Adrenal gland (tissue), 12 donors: ENCODE data around the gene PRDM4. TPM values are rescaled to one million over a fixed set of nuclear protein-coding genes. Genes with fewer than 3 reads are reported as not detected.
"Not testable (repeated sequence)": the region's sequence is repeated elsewhere in the genome, so short reads cannot be mapped to it uniquely, and the experiment has no call there.

ENCODE experiments used
- DNase-seq, 7 donors: peaks; one replicate each; pipeline ENCODE4 v3.0.0-alpha.2; 2019 to 2020
- H3K27ac ChIP-seq, 5 donors: fragments of 200-600 bp; sonication (generic) in 4 of 5; 1 replicate in 3 of 5; 2 replicates in 2 of 5; pipeline versions ENCODE4 v1.5.1 to v1.8.0; 2016 to 2020; ENCODE audit warnings: mild to moderate bottlenecking in 1 of 5
- H3K27me3 ChIP-seq: fragments of 200-600 bp; 2 replicates; pipeline ENCODE4 v1.8.0; 2021
- H3K36me3 ChIP-seq, 2 donors: fragments of 200-600 bp; replicated peaks in 1 of 2; 1 replicate in 1 of 2; 2 replicates in 1 of 2; pipeline versions ENCODE4 v1.5.1 to v1.8.0; 2018 to 2022
- H3K4me1 ChIP-seq, 2 donors: fragments of 200-600 bp; replicated peaks in 1 of 2; 1 replicate in 1 of 2; 2 replicates in 1 of 2; pipeline versions ENCODE4 v1.5.1 to v1.8.0; 2018 to 2021
- H3K4me3 ChIP-seq, 4 donors: fragments of 200-600 bp; sonication (generic) in 3 of 4; one replicate each; pipeline ENCODE4 v1.5.1; 2016 to 2018
- H3K9me3 ChIP-seq, 3 donors: fragments of 200-600 bp; sonication (generic) in 1 of 3; replicated peaks in 1 of 3; 1 replicate in 2 of 3; 2 replicates in 1 of 3; pipeline versions ENCODE4 v1.5.1 to v1.8.0; 2016 to 2021
- POLR2A ChIP-seq, 2 donors: fragments of 450-650 bp; IDR thresholded peaks; one replicate each; pipeline ENCODE4 v1.6.1; 2017; ENCODE audit warnings: antibody characterized with exemption in 2 of 2, mild to moderate bottlenecking in 2 of 2, moderate library complexity in 1 of 2
- WGBS, 4 donors: extraction: QIAGEN DNeasy Blood & Tissue Kit in 2 of 4; methylation state at CpG; one replicate each; pipeline versions ENCODE4 v1.1.5 to v1.1.7; 2013 to 2017; 5-methylcytosine and 5-hydroxymethylcytosine counted together
- intact Hi-C, 2 donors: fragments of 100-400 bp; cut with DNase I; formaldehyde crosslinking; loops; one replicate each; pipeline versions ENCODE4 v1.14.1 to v1.15.0; 2022 to 2023
- polyA plus RNA-seq, 3 donors: library from polyadenylated mRNA; stranded (reverse); fragments of 200-250 nt in 2 of 3; fragments of 350-450 nt in 1 of 3; fragmentation: Illumina TruSeq in 1 of 3; extraction: RNeasy Lipid Tissue Mini Kit (QIAGEN cat#74804) in 1 of 3; gene quantifications; one replicate each; pipeline ENCODE4 v1.2.3, GENCODE V29; 2013 to 2014
- total RNA-seq, 9 donors: library from RNA; depleted of rRNA in 4 of 9; stranded (reverse); fragments of >200 nt in 4 of 9; fragments of 120-200 nt in 1 of 9; fragmentation: NEBNext Ultra II Directional in 1 of 9; extraction: Animal tissue kit (Norgen Biotek cat#: 25700) in 1 of 9; gene quantifications; one replicate each; pipeline versions ENCODE4 v1.1.0 to v1.2.4, GENCODE V29; 2013 to 2023
- TF ChIP-seq, protein P1 (sequence below), 6 experiments: fragments of 450-650 bp in 4 of 6; fragments of 200-600 bp in 2 of 6; sonication (generic) in 1 of 6; IDR thresholded peaks; 1 replicate in 5 of 6; 2 replicates in 1 of 6; pipeline versions ENCODE4 v1.5.1 to v1.8.0; 2016 to 2021; ENCODE audit warnings: antibody characterized with exemption in 6 of 6, mild to moderate bottlenecking in 2 of 6, moderate library complexity in 1 of 6
- donor health status: healthy with polysubstance abuse.
- donor health status: Bipolar disorder and iron deficiency.
- donor health status: DM: yes; HTN: yes; CAD: no.
- donor health status: DM: no; HTN: no; CAD: no.
- donor health status: DM: no; HTN: no; CAD: no.
- donor health status: DM: yes; HTN: yes; CAD: no.

PRDM4 gene
- total and polyA plus RNA-seq, 12 donors: 10.0 to 31.5 (median 22.2) TPM

DNA sequence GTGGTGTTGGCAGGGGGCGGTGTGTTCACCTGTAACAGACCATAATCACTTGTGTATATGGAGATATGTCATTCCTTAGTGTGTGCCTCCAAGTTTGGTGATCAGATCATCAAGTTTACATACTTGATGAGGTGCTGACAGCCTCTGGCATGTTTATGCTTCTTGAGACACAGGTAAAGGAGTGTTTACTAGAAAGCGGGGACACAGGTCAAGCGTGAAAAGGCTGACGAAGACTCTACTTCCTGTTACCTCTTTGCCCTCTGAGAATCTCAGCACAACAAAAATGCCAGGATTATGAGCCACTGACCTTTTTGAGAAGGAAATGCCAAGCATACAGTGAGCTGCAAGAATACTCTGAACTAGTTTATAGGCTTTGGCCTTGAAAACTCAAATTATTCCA is 29.6 kb downstream of the PRDM4 start:
- H3K27me3 ChIP-seq: no peaks in the 10 kb centered on the region
- intact Hi-C loops: no loop called here
- 77 to 84% (median 83%) methylated on average over 4 of the region's 4 CpGs for WGBS, 4 donors
- H3K4me3 ChIP-seq: no peak overlapping the region
- no peaks in the 10 kb centered on the region for H3K9me3 ChIP-seq
- no peak for TF ChIP-seq POLR2A (IDR thresholded peaks at IDR 0.05)
- TF ChIP-seq, protein P1, sequence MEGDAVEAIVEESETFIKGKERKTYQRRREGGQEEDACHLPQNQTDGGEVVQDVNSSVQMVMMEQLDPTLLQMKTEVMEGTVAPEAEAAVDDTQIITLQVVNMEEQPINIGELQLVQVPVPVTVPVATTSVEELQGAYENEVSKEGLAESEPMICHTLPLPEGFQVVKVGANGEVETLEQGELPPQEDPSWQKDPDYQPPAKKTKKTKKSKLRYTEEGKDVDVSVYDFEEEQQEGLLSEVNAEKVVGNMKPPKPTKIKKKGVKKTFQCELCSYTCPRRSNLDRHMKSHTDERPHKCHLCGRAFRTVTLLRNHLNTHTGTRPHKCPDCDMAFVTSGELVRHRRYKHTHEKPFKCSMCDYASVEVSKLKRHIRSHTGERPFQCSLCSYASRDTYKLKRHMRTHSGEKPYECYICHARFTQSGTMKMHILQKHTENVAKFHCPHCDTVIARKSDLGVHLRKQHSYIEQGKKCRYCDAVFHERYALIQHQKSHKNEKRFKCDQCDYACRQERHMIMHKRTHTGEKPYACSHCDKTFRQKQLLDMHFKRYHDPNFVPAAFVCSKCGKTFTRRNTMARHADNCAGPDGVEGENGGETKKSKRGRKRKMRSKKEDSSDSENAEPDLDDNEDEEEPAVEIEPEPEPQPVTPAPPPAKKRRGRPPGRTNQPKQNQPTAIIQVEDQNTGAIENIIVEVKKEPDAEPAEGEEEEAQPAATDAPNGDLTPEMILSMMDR (IDR thresholded peaks at IDR 0.05): no peak
- no peak overlapping the region for H3K27ac ChIP-seq
- DNase-seq: no peak
- H3K36me3 ChIP-seq: peaks cover 0 to 27% of the 10 kb centered on the region in 2 donors
- no peaks in the 10 kb centered on the region for H3K4me1 ChIP-seq

DNA sequence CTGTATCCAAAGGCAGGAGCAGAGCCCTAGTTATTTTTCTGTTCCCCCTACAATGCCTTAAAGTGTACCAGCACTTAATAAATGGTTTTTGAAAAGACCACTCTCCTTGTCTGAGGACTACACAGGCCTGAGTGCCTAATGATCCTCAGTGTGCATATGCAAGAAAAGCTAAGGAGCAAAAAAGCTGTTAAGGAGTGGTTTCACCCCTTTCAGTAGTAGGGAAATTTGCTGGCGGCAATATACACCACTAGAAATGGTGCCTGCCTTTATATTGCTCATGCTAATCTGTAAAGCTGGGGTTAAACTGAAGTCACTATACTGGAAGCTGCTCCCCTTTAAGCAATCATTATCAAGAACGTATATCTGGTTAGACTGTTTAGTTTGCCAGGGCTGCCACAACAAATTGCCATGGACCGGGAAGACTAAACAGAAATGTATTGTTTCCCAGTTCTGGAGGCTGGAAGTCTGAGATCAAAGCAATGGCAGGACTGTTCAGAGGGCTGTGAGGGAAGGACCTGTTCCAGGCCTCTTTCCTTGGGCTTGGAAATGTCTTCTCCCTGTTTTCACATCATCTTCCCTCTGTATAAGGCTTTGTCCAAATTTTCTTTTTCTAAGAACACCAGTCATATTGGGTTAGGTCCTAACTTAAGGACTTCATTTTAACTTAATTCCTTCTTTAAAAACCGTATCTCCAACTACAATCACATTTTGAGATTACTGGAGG is 30.2 kb downstream of the PRDM4 start:
- no peak for DNase-seq
- no peak overlapping the region for H3K27ac ChIP-seq
- no peak overlapping the region for H3K4me3 ChIP-seq
- TF ChIP-seq, protein P1 (IDR thresholded peaks at IDR 0.05): no peak
- TF ChIP-seq POLR2A (IDR thresholded peaks at IDR 0.05): no peak
- H3K27me3 ChIP-seq: no peaks in the 10 kb centered on the region
- intact Hi-C loops: no loop called here
- H3K4me1 ChIP-seq: no peaks in the 10 kb centered on the region
- H3K36me3 ChIP-seq: peaks cover 0 to 23% of the 10 kb centered on the region in 2 donors
- H3K9me3 ChIP-seq: no peaks in the 10 kb centered on the region
- 72 to 89% (median 81%) methylated on average over 4 of the region's 4 CpGs for WGBS, 4 donors

DNA sequence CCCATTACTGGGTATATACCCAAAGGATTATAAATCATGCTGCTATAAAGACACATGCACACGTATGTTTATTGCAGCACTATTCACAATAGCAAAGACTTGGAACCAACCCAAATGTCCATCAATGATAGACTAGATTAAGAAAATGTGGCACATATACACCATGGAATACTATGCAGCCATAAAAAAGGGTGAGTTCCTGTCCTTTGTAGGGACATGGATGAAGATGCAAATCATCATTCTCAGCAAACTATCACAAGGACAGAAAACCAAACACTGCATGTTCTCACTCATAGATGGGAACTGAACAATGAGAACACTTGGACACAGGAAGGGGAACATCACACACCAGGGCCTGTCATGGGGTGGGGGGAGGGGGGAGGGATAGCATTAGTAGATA is 33.2 kb downstream of the PRDM4 start:
- H3K4me1 ChIP-seq, H3K27me3 ChIP-seq, H3K4me3 ChIP-seq, H3K9me3 ChIP-seq, DNase-seq, intact Hi-C loops, H3K27ac ChIP-seq, H3K36me3 ChIP-seq: not testable (repeated sequence)
- no CpG with 5 or more reads among the region's 1 CpG for WGBS, 4 donors

DNA sequence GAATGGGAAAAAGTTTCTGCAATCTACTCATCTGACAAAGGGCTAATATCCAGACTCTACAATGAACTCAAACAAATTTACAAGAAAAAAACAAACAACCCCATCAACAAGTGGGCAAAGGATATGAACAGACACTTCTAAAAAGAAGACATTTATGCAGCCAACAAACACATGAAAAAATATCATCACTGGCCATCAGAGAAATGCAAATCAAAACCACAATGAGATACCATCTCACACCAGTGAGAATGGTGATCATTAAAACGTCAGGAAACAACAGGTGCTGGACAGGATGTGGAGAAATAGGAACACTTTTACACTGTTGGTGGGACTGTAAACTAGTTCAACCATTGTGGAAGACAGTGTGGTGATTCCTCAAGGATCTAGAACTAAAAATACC is 33.6 kb downstream of the PRDM4 start:
- H3K27me3 ChIP-seq, H3K4me1 ChIP-seq, DNase-seq, H3K9me3 ChIP-seq, H3K27ac ChIP-seq, H3K36me3 ChIP-seq, H3K4me3 ChIP-seq, intact Hi-C loops: not testable (repeated sequence)
- WGBS, 4 donors: 66 to 81% (median 74%) methylated on average over 1 of the region's 1 CpG

DNA sequence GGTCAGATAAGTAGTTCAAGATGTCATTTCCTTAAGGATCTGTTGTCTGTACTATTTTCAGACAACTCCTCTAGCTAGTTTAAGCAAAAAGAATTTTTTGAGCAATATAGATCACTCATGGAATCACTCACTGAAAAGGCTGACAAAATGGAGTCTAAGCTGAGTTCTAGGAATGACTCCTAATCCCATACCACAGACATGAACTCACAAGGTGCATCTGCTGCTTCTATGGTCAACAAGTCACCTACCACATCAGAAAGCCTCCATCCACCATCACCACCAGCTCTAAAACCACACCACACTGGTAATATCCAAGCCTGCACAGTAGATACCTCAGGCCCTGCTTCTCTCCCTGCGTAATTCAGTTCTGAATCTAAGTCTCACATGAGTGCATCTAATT is 42.3 kb downstream of the PRDM4 start:
- no peaks in the 10 kb centered on the region for H3K9me3 ChIP-seq
- H3K4me1 ChIP-seq: no peaks in the 10 kb centered on the region
- no peak for DNase-seq
- H3K27me3 ChIP-seq: no peaks in the 10 kb centered on the region
- intact Hi-C loops: no loop called here
- H3K27ac ChIP-seq: no peak overlapping the region
- peaks cover 0 to 7% of the 10 kb centered on the region in 2 donors for H3K36me3 ChIP-seq
- WGBS, 4 donors: 97 to 100% (median 99%) methylated on average over 1 of the region's 1 CpG
- TF ChIP-seq, protein P1 (IDR thresholded peaks at IDR 0.05): no peak
- TF ChIP-seq POLR2A (IDR thresholded peaks at IDR 0.05): no peak
- H3K4me3 ChIP-seq: no peak overlapping the region
